GM12878 (cell line): ENCODE data around the gene ALDH6A1. TPM values are rescaled to one million over a fixed set of nuclear protein-coding genes. Genes with fewer than 3 reads are reported as not detected.

Experiments used
- ATAC-seq: fragments of 200-7000 bp; cut with Tn5 transposase; 3 replicates; pipeline ENCODE4 v1.9.1; 2020; ENCODE audit warnings: mild to moderate bottlenecking, moderate library complexity
- BruUV-seq: library from RNA; stranded (reverse); fragments of 400-500 nt; replicated peaks from 2 replicates; lab custom pipeline; 2021; lab: Mats Ljungman, UMichigan
- CTCF ChIA-PET: fragments of 300-600 bp; sonication (Branson Sonifier 250); formaldehyde crosslinking; extraction: SDS; loops from one replicate; lab custom pipeline; 2021; ENCODE audit warnings: inconsistent platforms; lab: Yijun Ruan, JAX
- POLR2A ChIA-PET: fragments of 350-600 bp; formaldehyde crosslinking; extraction: SDS; loops from one replicate; lab custom pipeline; 2021; ENCODE audit warnings: inconsistent platforms; lab: Charles Lee
- RAD21 ChIA-PET: fragments of 300-600 bp; sonication (Branson Sonifier 250); formaldehyde crosslinking; loops from one replicate; lab custom pipeline; 2023; ENCODE audit warnings: antibody characterized with exemption; ENCODE audit not compliant: unreplicated experiment; lab: Charles Lee
- SMC1A ChIA-PET: fragments of 300-600 bp; sonication (Branson Sonifier 250); formaldehyde crosslinking; loops from one replicate; lab custom pipeline; 2023; ENCODE audit not compliant: unreplicated experiment, uncharacterized antibody; lab: Charles Lee
- DNase-seq: peaks from one replicate; pipeline ENCODE4 v3.0.0-alpha.2; 2011; ENCODE audit warnings: low read depth, low spot score
- FAIRE-seq: peaks from 3 replicates; lab custom pipeline; 2011; peaks lifted over from hg19 to GRCh38; lab: Jason Lieb, UNC
- H2AFZ ChIP-seq: 2 replicates; pipeline ENCODE4 v1.6.0; 2011; ENCODE audit warnings: low read depth, low read length, control low read depth; ENCODE audit not compliant: control insufficient read depth
- H3K27ac ChIP-seq: 2 replicates; pipeline ENCODE4 v1.5.1; 2011; ENCODE audit warnings: control low read depth; ENCODE audit not compliant: control insufficient read depth, insufficient read depth
- H3K27me3 ChIP-seq, 2 experiments: replicated peaks in 1 of 2; 2 replicates each; pipeline versions ENCODE4 v1.6.0 to v1.6.1; 2011; ENCODE audit warnings: low read length in 1 of 2; ENCODE audit not compliant: control insufficient read depth in 2 of 2, insufficient read depth in 2 of 2
- H3K36me3 ChIP-seq, 2 experiments: 2 replicates each; pipeline ENCODE4 v1.5.1; 2011; ENCODE audit warnings: low read length in 1 of 2; ENCODE audit not compliant: control insufficient read depth in 2 of 2, insufficient read depth in 2 of 2
- H3K4me1 ChIP-seq: 2 replicates; pipeline ENCODE4 v1.6.1; 2011; ENCODE audit warnings: mild to moderate bottlenecking, low read length, moderate library complexity, mixed read lengths; ENCODE audit not compliant: control insufficient read depth, insufficient read depth
- H3K4me2 ChIP-seq: 2 replicates; pipeline ENCODE4 v1.6.0; 2011; ENCODE audit warnings: control low read depth; ENCODE audit not compliant: control insufficient read depth, insufficient read depth
- H3K4me3 ChIP-seq: fragments of 200-600 bp; sonication (generic); 2 replicates; pipeline ENCODE4 v1.5.1; 2016
- H3K79me2 ChIP-seq: 2 replicates; pipeline ENCODE4 v1.6.0; 2011; ENCODE audit warnings: low read length; ENCODE audit not compliant: control insufficient read depth, insufficient read depth
- H3K9ac ChIP-seq: 2 replicates; pipeline ENCODE4 v1.8.0; 2011; ENCODE audit warnings: low read length, control low read depth, mixed read lengths; ENCODE audit not compliant: control insufficient read depth, insufficient read depth
- H3K9me3 ChIP-seq: replicated peaks from 3 replicates; pipeline ENCODE4 v1.5.1; 2011; ENCODE audit warnings: mild to moderate bottlenecking, low read length; ENCODE audit not compliant: control insufficient read depth, insufficient read depth
- H4K20me1 ChIP-seq: 2 replicates; pipeline ENCODE4 v1.6.0; 2011; ENCODE audit not compliant: control insufficient read depth, insufficient read depth
- CREB1 ChIP-seq: IDR thresholded peaks from 2 replicates; pipeline ENCODE4 v1.6.1; 2012; ENCODE audit warnings: low read depth, mild to moderate bottlenecking, inconsistent platforms
- E2F4 ChIP-seq: IDR thresholded peaks from 2 replicates; pipeline ENCODE4 v1.6.1; 2012; ENCODE audit warnings: low read depth, low read length, improper control_type of control experiment
- E4F1 ChIP-seq: fragments of 450-650 bp; IDR thresholded peaks from 2 replicates; pipeline ENCODE4 v1.6.1; 2018; ENCODE audit warnings: borderline replicate concordance, mild to moderate bottlenecking; ENCODE audit not compliant: partially characterized antibody
- EGR1 ChIP-seq, 2 experiments: IDR thresholded peaks; 1 replicate in 1 of 2; 2 replicates in 1 of 2; pipeline ENCODE4 v1.6.1; 2011 to 2012; ENCODE audit warnings: low read depth in 2 of 2, low read length in 2 of 2, borderline replicate concordance in 1 of 2, mild to moderate bottlenecking in 1 of 2, moderate library complexity in 1 of 2
- FOS ChIP-seq: IDR thresholded peaks from 3 replicates; pipeline ENCODE4 v1.6.1; 2011; ENCODE audit warnings: borderline replicate concordance; ENCODE audit not compliant: insufficient read length; ENCODE audit errors: extremely low read depth
- HDAC6 ChIP-seq: fragments of 200-600 bp; sonication (generic); IDR thresholded peaks from one replicate; pipeline ENCODE4 v1.8.0; 2017; ENCODE audit warnings: antibody characterized with exemption; ENCODE audit not compliant: unreplicated experiment
- JUNB ChIP-seq: IDR thresholded peaks from 2 replicates; pipeline ENCODE4 v1.6.1; 2016; ENCODE audit warnings: antibody characterized with exemption, mild to moderate bottlenecking
- MLLT1 ChIP-seq: fragments of 450-650 bp; IDR thresholded peaks from 2 replicates; pipeline ENCODE4 v1.6.1; 2016; ENCODE audit warnings: mild to moderate bottlenecking
- MTA3 ChIP-seq: IDR thresholded peaks from 2 replicates; pipeline ENCODE4 v1.6.1; 2012; ENCODE audit warnings: low read length, inconsistent platforms, borderline replicate concordance
- NR2C1 ChIP-seq: fragments of 450-650 bp; IDR thresholded peaks from 2 replicates; pipeline ENCODE4 v1.6.1; 2017; ENCODE audit warnings: antibody characterized with exemption, mild to moderate bottlenecking, moderate library complexity
- POLR2A ChIP-seq: IDR thresholded peaks from 2 replicates; pipeline ENCODE4 v1.6.1; 2011; ENCODE audit warnings: low read depth, mild to moderate bottlenecking, low read length
- POLR2AphosphoS2 ChIP-seq: IDR thresholded peaks from 2 replicates; pipeline ENCODE4 v1.6.1; 2011; ENCODE audit warnings: low read depth, mild to moderate bottlenecking, low read length, improper control_type of control experiment, moderate library complexity
- POLR2AphosphoS5 ChIP-seq: IDR thresholded peaks from 2 replicates; pipeline ENCODE4 v1.6.1; 2011; ENCODE audit warnings: mild to moderate bottlenecking, low read length, inconsistent platforms
- POU2F2 ChIP-seq: IDR thresholded peaks from 3 replicates; pipeline ENCODE4 v1.6.1; 2011; ENCODE audit warnings: low read depth, mild to moderate bottlenecking, low read length, borderline replicate concordance
- RCOR1 ChIP-seq: conservative IDR thresholded peaks from 2 replicates; pipeline ENCODE4 v1.6.1; 2012; ENCODE audit warnings: low read depth, low read length, improper control_type of control experiment
- RELA ChIP-seq: fragments of 450-650 bp; IDR thresholded peaks from 2 replicates; pipeline ENCODE4 v1.8.0; 2014; ENCODE audit warnings: borderline replicate concordance; ENCODE audit not compliant: partially characterized antibody
- RFX5 ChIP-seq: IDR thresholded peaks from 2 replicates; pipeline ENCODE4 v1.6.1; 2011; ENCODE audit warnings: low read depth, low read length, improper control_type of control experiment
- WRNIP1 ChIP-seq: IDR thresholded peaks from 2 replicates; pipeline ENCODE4 v1.6.1; 2011; ENCODE audit warnings: low read depth, low read length, improper control_type of control experiment, borderline replicate concordance
- WGBS: methylation state at CpG from one replicate; pipeline ENCODE4 v1.1.6; 2016; ENCODE audit warnings: low lambda C conversion rate; ENCODE audit not compliant: insufficient replicate concordance, insufficient coverage; ENCODE audit errors: missing lambda C conversion rate; 5-methylcytosine and 5-hydroxymethylcytosine counted together
- in situ Hi-C: fragments of 300-500 bp; cut with MboI; formaldehyde crosslinking; loops from 9 replicates; pipeline ENCODE4 v1.14.3; 2018; ENCODE audit warnings: mixed read lengths
- intact Hi-C: fragments of 100-400 bp; cut with micrococcal nuclease; formaldehyde crosslinking; loops from one replicate; pipeline ENCODE4 v1.14.2; 2022; ENCODE audit not compliant: unreplicated experiment
- polyA plus RNA-seq, 11 experiments: library from polyadenylated mRNA; depleted of rRNA in 4 of 11; unstranded in 6 of 11; stranded (reverse) in 5 of 11; fragments of >200 nt; fragmentation: Nextera tagmentation in 4 of 11; fragmentation: Illumina TruSeq in 1 of 11; extraction: Ambion mirVana in 4 of 11; extraction: Trizol in 1 of 11; gene quantifications; 1 replicate in 1 of 11; 2 replicates in 10 of 11; pipeline versions ENCODE4 v1.2.1 to v1.2.3, GENCODE V29; 2011 to 2016; ENCODE audit warnings: inconsistent platforms in 2 of 11, missing spikeins in 2 of 11, low read depth in 1 of 11
- total RNA-seq, 4 experiments: library from RNA; depleted of rRNA in 3 of 4; stranded (reverse); fragments of >200 nt in 3 of 4; fragmentation: Illumina TruSeq in 1 of 4; extraction: Trizol in 1 of 4; gene quantifications; 2 replicates each; pipeline versions ENCODE4 v1.2.1 to v1.2.3, GENCODE V29; 2013 to 2021

The ALDH6A1 gene
- total and polyA plus RNA-seq, 10 of the 15 experiments (the other 5 are each of a cell fraction or from before 2014, with no cell fraction given), result 6.3 to 23.4 (median 9.8) TPM

GRCh38 chr14:74105381-74105780 is 21.1 kb upstream of the ALDH6A1 start:
- intact Hi-C loops, result no loop called here

More at GRCh38 chr14:74105381-74105780, 21.1 kb upstream of the ALDH6A1 start:
- Histone ChIP-seq H3K4me2 (no peak overlapping the region), H2AFZ (no peak overlapping the region), H3K9ac (no peak overlapping the region), H3K4me3 (no peak overlapping the region), H3K27ac (no peak overlapping the region), H3K79me2 (no peaks in the 10 kb centered on the region), H3K27me3 (no peaks in the 10 kb centered on the region), H3K9me3 (no peaks in the 10 kb centered on the region), H4K20me1 (no peaks in the 10 kb centered on the region)
- FAIRE-seq (no peak), ATAC-seq (no peak), DNase-seq (no peak)
- ChIA-PET RAD21 (no interaction called here), POLR2A (no interaction called here), CTCF (no interaction called here), SMC1A (interaction anchor here (1.3 kb wide), 1 partner anchor 10 kb away, joined by 3 read pairs; no protein-coding TSS in a partner anchor)
- 98% methylated on average over 2 of the region's 2 CpGs for WGBS
- in situ Hi-C loops, result loop anchor here (5.0 kb wide), 1 partner anchor 147 kb away; no protein-coding TSS in a partner anchor
- no TSS peak for BruUV-seq
- TF ChIP-seq NR2C1 (no peak), CREB1 (no peak), RCOR1 (no peak), MTA3 (no peak), FOS (no peak), E2F4 (no peak), RELA (no peak), WRNIP1 (no peak), RFX5 (no peak), POLR2AphosphoS5 (no peak), E4F1 (no peak), POLR2AphosphoS2 (no peak), POU2F2 (no peak), MLLT1 (no peak), EGR1 (IDR thresholded peaks at IDR 0.05; ENCODE audit: borderline replicate concordance in 1 of 2, low read depth in 2 of 2, low read length in 2 of 2) (no peak), POLR2A (no peak), JUNB (no peak), HDAC6 (no peak)
- TF ChIP-seq, all 136 proteins: peak for 0
- Histone ChIP-seq H3K4me1 (no peaks in the 10 kb centered on the region), H3K36me3 (peaks cover 0 to 6% of the 10 kb centered on the region in 2 experiments; a peak in 3 of 4 replicates)
